Esophagus squamous epithelium (tissue), 5 donors: ENCODE measurements around the gene RNF135. TPM values are rescaled to one million over a fixed set of nuclear protein-coding genes. Genes with fewer than 3 reads are reported as not detected.
"Not testable (repeated sequence)": the region's sequence is repeated elsewhere in the genome, so short reads cannot be mapped to it uniquely, and the experiment has no call there.

Source experiments
- DNase-seq: peaks from one replicate; lab custom pipeline; 2025; lab: John Stamatoyannopoulos, UW
- H3K27ac ChIP-seq, 4 donors: fragments of 200-600 bp; sonication (generic); one replicate each; pipeline ENCODE4 v1.5.1; 2016 to 2019; ENCODE audit warnings: mild to moderate bottlenecking in 1 of 4
- H3K27me3 ChIP-seq, 4 donors: fragments of 200-600 bp; sonication (generic); 1 replicate in 3 of 4; 2 replicates in 1 of 4; pipeline versions ENCODE4 v1.5.1 to v1.6.0; 2017 to 2021; ENCODE audit warnings: antibody characterized with exemption in 1 of 4
- H3K36me3 ChIP-seq, 3 donors: fragments of 200-600 bp; sonication (generic); one replicate each; pipeline ENCODE4 v1.5.1; 2016 to 2019
- H3K4me1 ChIP-seq, 3 donors: fragments of 200-600 bp; sonication (generic); one replicate each; pipeline ENCODE4 v1.5.1; 2017 to 2019
- H3K4me3 ChIP-seq, 4 donors: fragments of 200-600 bp; sonication (generic); 1 replicate in 3 of 4; 2 replicates in 1 of 4; pipeline ENCODE4 v1.5.1; 2016 to 2019; ENCODE audit warnings: mild to moderate bottlenecking in 2 of 4, moderate library complexity in 1 of 4
- H3K9me3 ChIP-seq, 3 donors: fragments of 200-600 bp; sonication (generic); one replicate each; pipeline ENCODE4 v1.5.1; 2016 to 2019
- CTCF ChIP-seq, 6 experiments: fragments of 450-650 bp in 4 of 6; fragments of 200-600 bp in 2 of 6; sonication (generic) in 2 of 6; IDR thresholded peaks; one replicate each; pipeline ENCODE4 v1.5.1; 2016 to 2019; ENCODE audit warnings: antibody characterized with exemption in 6 of 6, mild to moderate bottlenecking in 4 of 6, moderate library complexity in 4 of 6
- POLR2A ChIP-seq, 4 donors: fragments of 450-650 bp; IDR thresholded peaks; one replicate each; pipeline ENCODE4 v1.6.1; 2017; ENCODE audit warnings: antibody characterized with exemption in 4 of 4, mild to moderate bottlenecking in 4 of 4, moderate library complexity in 3 of 4
- WGBS, 2 donors: methylation state at CpG; one replicate each; pipeline ENCODE4 v1.1.5; 2018; 5-methylcytosine and 5-hydroxymethylcytosine counted together
- intact Hi-C: fragments of 100-400 bp; cut with DNase I; formaldehyde crosslinking; loops from one replicate; pipeline ENCODE4 v1.15.0; 2022
- total RNA-seq, 4 donors: library from RNA; depleted of rRNA; stranded (reverse); fragments of >200 nt; gene quantifications; one replicate each; pipeline ENCODE4 v1.1.0, GENCODE V29; 2016
- donor health status: DM: yes; HTN: yes; CAD: no.

RNF135 gene
- total RNA-seq, 4 donors from 2014 or later, result 19.7 to 27.1 (median 21.9) TPM

- 83 to 90% methylated on average over 1 to 3 of the region's 3 CpGs for WGBS, 2 donors
These were observed 40.3 kb upstream of the RNF135 start for GRCh38 chr17:30930495-30930894.

GRCh38 chr17:30931582-30931981 is 39.3 kb upstream of the RNF135 start:
- H3K9me3 ChIP-seq, DNase-seq, H3K4me3 ChIP-seq, H3K4me1 ChIP-seq, H3K27ac ChIP-seq, intact Hi-C loops, H3K27me3 ChIP-seq, H3K36me3 ChIP-seq: not testable (repeated sequence)
- WGBS, 2 donors, result 86 to 92% methylated on average over 8 of the region's 8 CpGs

More at GRCh38 chr17:30930495-30930894, 40.3 kb upstream of the RNF135 start:
- intact Hi-C loops, result no loop called here
- peaks cover 0 to 14% (median 0%) of the 10 kb centered on the region in 4 donors for H3K27me3 ChIP-seq
- no peaks in the 10 kb centered on the region for H3K36me3 ChIP-seq
- H3K9me3 ChIP-seq, result no peaks in the 10 kb centered on the region
- DNase-seq, result no peak
- no peak overlapping the region for H3K27ac ChIP-seq
- no peak overlapping the region for H3K4me3 ChIP-seq
- TF ChIP-seq POLR2A (IDR thresholded peaks at IDR 0.05) (no peak), CTCF (IDR thresholded peaks at IDR 0.05) (no peak)
- H3K4me1 ChIP-seq, result no peaks in the 10 kb centered on the region

GRCh38 chr17:30933966-30934365 is 36.9 kb upstream of the RNF135 start:
- 62 to 65% methylated on average over 5 of the region's 5 CpGs for WGBS, 2 donors
- no peak overlapping the region for H3K27ac ChIP-seq
- H3K27me3 ChIP-seq, result no peaks in the 10 kb centered on the region
- no peak overlapping the region for H3K4me3 ChIP-seq
- DNase-seq, result no peak
- TF ChIP-seq POLR2A (IDR thresholded peaks at IDR 0.05) (no peak), CTCF (IDR thresholded peaks at IDR 0.05) (no peak)
- no peaks in the 10 kb centered on the region for H3K36me3 ChIP-seq
- no peaks in the 10 kb centered on the region for H3K9me3 ChIP-seq
- intact Hi-C loops, result no loop called here
- H3K4me1 ChIP-seq, result no peaks in the 10 kb centered on the region

- no peaks in the 10 kb centered on the region for H3K27me3 ChIP-seq
- H3K27ac ChIP-seq, result peak overlapping the region in 1 of 4 donors; percentile 9
- intact Hi-C loops, result no loop called here
- H3K36me3 ChIP-seq, result no peaks in the 10 kb centered on the region
- H3K4me3 ChIP-seq, result no peak overlapping the region
- H3K4me1 ChIP-seq, result no peaks in the 10 kb centered on the region
- no peak for DNase-seq
- no peak for TF ChIP-seq CTCF (IDR thresholded peaks at IDR 0.05)
- TF ChIP-seq POLR2A (IDR thresholded peaks at IDR 0.05), result no peak
- H3K9me3 ChIP-seq, result no peaks in the 10 kb centered on the region
- WGBS, 2 donors, result 77 to 81% methylated on average over 13 of the region's 13 CpGs
These were observed 31.7 kb upstream of the RNF135 start for GRCh38 chr17:30939051-30939689.

GRCh38 chr17:30942308-30943079 is 28.3 kb upstream of the RNF135 start:
- Histone ChIP-seq H3K9me3 (no peaks in the 10 kb centered on the region), H3K4me1 (no peaks in the 10 kb centered on the region), H3K36me3 (no peaks in the 10 kb centered on the region), H3K4me3 (no peak overlapping the region), H3K27me3 (no peaks in the 10 kb centered on the region), H3K27ac (no peak overlapping the region)
- intact Hi-C loops, result no loop called here
- no peak for DNase-seq
- TF ChIP-seq CTCF (IDR thresholded peaks at IDR 0.05) (no peak), POLR2A (IDR thresholded peaks at IDR 0.05) (no peak)
- 58 to 64% methylated on average over 4 of the region's 4 CpGs for WGBS, 2 donors
